Astrocyte (in vitro differentiated cells and primary cell): ENCODE measurements around the gene PIK3C3.

Experiments
- EZH2 ChIP-seq: IDR thresholded peaks from 2 replicates; pipeline ENCODE4 v1.6.1; 2012; ENCODE audit warnings: mild to moderate bottlenecking, low read length, inconsistent platforms; ENCODE audit not compliant: insufficient read depth
- TF ChIP-seq, protein P1 (sequence below): IDR thresholded peaks from 2 replicates; pipeline ENCODE4 v1.5.1; 2011; ENCODE audit warnings: low read depth, mild to moderate bottlenecking, inconsistent platforms, low read length, moderate library complexity; ENCODE audit not compliant: insufficient read depth

- TF ChIP-seq, protein P1, sequence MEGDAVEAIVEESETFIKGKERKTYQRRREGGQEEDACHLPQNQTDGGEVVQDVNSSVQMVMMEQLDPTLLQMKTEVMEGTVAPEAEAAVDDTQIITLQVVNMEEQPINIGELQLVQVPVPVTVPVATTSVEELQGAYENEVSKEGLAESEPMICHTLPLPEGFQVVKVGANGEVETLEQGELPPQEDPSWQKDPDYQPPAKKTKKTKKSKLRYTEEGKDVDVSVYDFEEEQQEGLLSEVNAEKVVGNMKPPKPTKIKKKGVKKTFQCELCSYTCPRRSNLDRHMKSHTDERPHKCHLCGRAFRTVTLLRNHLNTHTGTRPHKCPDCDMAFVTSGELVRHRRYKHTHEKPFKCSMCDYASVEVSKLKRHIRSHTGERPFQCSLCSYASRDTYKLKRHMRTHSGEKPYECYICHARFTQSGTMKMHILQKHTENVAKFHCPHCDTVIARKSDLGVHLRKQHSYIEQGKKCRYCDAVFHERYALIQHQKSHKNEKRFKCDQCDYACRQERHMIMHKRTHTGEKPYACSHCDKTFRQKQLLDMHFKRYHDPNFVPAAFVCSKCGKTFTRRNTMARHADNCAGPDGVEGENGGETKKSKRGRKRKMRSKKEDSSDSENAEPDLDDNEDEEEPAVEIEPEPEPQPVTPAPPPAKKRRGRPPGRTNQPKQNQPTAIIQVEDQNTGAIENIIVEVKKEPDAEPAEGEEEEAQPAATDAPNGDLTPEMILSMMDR, result no peak
- TF ChIP-seq EZH2, result no peak
Measured at GRCh38 chr18:41928581-41928980, 26.5 kb upstream of the PIK3C3 start.
